Activated T-cell treated with anti-CD3 and anti-CD28 coated beads, Interleukin-2, amount 50 U/mL, for 48 hours (primary cell): Measurements from ENCODE around the gene SIK3.
"Not testable (repeated sequence)": the region's sequence is repeated elsewhere in the genome, so short reads cannot be mapped to it uniquely, and the experiment has no call there.

Experiments
- DNase-seq, 2 experiments: peaks; one replicate each; pipeline ENCODE4 v3.0.0-alpha.2; 2020

The SIK3 gene

DNA sequence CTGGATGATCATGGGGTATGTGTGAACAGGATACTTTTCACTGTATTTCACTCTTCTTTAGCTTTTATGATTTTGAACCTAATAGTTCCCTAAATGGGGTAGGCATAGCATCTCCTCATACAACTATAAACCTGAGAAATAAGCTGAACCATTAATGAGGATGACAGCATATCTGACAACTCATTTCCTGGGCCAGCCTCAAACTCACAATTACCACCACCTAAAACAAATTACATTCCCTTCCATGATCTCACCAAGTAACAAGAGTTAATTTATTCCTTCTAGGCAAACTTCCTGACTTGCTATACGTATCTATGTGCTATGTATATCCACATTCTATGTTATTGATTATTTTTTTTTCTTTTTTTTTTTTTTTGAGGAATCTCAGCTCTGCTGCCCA, 23.0 kb downstream of the SIK3 start:
- no peak for DNase-seq

DNA sequence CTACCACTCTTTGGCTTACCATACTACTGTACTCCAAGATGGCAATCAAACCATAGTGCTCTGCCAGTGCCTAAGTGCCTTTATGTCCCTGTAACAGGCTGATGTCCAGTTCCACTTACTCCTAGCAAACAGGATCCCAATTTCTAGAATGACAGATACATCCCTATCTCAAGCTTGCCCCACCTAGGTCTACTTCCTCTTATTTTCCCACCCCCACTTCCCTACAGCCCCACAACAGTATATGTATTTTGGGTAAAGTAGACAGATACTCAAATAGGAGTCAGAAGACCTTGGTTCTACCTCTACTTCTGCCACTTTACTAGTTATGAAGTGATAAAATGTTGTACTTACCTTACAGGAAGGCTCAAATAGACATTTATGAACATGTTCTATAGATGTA, 24.1 kb downstream of the SIK3 start:
- DNase-seq: no peak

DNA sequence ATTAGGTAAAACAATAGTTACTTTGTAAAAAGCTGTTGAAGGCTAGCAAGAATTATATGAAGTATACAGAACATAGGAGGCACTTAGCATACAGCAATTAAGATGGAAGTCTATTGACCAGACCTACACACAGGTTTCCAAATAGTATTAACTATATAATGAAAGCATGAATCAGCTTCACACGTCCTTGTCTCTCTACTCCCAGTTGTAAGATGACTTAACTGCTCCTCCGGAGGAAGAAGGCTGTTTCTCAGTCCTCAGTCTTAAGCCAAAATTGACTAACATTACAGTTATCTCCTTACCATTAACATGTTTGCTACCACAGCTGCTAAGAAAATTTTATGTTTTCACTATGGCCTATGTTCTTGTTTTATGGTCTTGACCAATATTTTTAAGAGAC, 24.7 kb downstream of the SIK3 start:
- DNase-seq: no peak

DNA sequence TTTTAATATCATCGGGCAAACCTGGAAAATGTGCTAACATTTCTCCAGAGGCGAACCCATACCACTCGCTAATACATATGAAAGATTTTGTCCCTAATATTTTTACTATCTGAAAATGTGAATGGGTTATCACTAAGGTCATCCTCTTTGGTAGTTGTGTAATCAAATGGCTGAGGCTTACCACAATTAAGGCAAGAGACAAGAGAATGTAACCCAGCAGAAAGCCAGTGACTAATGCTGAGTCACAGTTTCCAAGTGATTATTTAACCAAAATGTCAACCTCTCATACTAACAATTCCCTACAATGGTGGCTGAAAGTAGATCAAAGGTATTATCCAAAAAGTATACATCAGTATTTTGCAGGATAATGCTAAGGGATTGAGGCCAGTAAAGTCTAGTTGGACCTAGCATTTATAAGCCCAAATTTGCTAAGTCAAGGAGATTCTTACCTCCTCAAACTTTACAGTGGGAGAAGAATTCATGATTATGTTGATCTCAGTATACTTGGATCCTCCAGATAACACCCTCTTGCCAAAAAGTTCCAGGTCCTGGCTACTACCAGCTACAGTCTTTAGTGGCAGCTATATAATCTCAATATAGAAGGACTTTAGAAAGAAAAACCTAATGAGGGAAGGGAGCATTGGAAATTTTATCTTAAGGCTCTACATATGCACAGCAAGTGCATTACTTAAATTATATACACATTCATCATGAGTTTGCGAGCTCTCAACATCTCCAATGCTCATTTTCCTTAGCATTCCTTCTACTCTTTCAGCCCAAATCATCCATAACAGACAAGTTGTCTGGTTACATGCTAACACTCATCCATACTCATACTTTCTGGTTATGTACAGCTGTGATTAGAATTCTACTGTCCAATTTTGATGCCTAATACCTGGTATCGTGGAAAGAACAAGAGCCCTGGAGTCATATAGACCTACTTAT, 25.4 kb downstream of the SIK3 start:
- DNase-seq: no peak

DNA sequence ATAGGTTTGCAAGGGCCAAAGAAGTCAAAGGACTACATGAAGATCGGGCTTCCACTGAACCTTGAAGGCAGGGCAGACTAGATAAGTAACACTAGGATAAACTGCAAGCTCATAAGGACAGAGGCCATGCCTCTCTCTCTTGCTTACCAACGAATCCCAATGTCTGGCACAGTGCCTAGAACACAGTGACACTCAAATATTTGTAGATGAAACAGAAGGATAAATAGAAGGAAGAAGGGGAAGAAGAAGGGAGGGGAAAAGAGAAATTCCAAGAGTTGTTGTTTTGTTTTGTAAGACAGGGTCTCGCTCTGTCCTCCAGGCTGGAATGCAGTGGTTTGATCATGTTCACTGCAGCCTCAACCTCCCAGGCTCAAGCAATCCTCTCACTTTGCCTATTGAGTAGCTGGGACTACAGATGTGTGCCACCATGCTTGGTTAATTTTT, 26.9 kb downstream of the SIK3 start:
- no peak for DNase-seq

DNA sequence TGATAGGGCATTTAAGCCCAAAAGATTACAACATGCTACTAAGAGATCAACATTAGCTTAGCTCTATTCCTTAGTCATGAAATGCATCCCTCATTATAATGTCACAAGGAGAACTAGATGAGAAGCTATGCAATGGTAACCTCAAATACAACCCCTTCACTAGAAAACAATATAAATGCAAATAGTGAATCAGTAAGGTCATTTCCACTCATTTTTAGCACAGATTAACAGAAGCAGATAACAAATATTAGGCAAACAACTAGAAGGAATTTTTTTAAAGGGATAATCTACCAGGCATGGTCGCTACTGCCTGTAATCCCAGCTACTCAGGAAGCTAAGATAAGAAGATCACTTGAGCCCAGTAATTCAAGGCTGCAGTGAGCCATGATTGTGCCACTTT, 28.2 kb downstream of the SIK3 start:
- DNase-seq: no peak

DNA sequence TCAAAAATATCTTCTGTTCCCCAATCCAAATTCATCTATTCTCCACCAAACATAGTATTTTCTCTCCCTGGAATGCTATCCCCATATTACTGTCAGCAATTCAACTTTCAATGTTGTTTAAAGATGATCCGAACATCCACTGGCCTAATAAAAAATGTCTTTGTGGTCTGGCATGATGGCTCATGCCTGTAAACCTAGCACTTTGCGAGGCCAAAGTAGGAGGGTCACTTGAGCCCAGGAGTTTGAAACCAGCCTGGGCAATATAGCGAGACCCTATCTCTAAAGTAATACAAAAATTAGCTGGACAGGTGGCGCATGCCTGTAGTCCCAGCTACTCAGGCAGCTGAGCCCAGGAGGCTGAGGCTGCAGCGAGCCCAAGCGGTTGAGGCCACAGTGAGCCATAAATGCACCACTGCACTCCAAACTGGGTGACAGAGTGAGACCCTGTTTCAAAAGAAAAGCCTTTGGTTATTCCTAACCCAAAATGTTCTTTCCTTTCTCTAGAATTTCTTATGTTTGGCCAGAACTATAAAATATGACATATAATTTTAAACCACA, 29.8 kb downstream of the SIK3 start:
- DNase-seq: no peak

DNA sequence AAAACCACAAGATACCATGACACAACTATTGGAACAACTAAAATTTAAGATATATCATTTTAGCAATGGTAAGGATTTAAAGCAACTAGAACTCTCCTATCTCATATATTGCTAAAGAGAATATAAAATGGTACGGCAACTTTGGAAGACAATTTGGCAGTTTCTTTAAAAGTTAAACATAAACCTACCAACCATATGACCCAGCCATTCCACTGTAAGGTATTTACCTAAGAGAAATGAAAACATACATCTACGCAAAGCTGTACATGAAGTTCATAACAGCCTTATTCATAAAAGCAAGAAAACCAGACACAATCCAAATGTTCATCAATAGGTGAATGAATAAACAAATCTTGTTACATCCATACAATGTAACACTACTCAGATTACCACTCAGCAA, 31.3 kb downstream of the SIK3 start:
- no peak for DNase-seq

DNA sequence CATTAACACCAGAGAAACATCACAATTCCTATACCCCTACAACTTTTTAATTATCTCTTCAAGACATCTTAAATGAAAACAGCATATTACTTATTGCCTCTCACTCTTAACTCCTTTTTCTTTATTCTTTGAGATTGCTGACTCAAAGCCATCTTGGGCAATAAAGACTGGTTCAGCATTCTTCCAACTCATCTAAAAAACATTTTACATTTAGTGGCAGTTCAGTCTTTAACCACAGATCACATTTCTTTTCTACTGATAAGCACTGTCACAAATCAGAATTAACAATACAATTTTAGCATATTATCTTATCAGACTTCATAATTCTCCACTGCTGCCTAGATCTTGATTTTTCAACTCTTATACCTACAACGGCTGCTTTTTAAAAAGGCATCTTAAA, 34.0 kb downstream of the SIK3 start:
- DNase-seq: no peak

DNA sequence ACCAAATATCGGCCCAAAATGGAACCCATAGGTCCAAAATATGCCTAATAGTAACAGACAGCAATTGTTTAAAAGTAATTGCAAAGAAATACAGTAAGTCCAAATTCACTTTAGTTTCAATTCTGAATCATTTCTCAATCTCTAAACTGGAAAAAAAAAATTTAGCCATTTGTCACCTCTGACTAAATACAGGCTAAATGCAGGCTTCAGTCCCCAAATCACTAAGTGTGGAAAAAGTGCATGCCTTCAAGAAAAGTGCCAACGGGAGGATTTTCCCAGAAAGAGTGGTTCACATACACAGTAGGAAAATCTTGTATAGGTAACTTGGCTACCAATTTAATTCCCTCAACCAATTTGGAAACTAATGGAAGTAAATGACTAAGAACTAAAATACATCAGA, 35.7 kb downstream of the SIK3 start:
- DNase-seq: no peak

DNA sequence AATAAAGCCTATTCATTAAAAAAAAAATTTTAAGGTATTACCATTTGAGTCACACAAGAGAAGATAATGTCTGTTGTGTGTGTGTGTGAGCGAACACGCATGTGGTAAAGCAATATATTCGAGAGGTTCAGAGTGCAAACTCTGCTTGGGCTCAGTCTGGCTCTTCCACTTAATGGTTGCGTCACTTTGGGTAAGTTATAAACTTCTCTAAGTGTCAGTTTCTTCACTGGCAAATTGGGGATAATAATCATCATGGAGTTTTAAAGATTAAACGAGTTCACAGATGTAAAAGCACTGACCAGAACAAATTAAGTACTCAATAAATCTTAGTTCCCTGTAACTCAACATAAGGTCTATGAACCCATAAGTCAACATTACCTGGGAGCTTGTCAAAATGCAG, 37.0 kb downstream of the SIK3 start:
- DNase-seq: no peak

DNA sequence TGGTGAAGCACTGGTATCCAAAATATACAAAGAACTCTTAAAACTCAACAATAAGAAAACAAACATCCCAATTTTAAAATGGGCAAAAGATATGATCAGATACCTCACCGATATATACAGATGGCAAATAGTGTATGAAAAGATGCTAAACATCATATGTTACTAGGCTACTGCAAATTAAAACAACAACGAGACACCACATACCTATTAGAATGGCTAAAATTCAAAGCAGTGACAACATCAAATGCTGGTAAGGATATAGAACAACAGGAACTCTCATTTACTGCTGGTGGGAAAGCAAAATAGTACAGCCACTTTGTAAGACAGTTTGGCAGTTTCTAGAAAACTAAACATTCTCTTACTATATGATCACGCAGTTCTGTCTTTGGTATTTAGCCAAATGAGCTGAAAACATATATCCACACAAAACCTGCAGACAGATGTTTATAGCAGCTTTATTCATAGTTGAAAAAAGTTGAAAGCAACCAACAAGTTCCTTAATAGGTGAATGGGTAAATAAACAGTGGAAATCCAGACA, 38.5 kb downstream of the SIK3 start:
- DNase-seq: no peak

DNA sequence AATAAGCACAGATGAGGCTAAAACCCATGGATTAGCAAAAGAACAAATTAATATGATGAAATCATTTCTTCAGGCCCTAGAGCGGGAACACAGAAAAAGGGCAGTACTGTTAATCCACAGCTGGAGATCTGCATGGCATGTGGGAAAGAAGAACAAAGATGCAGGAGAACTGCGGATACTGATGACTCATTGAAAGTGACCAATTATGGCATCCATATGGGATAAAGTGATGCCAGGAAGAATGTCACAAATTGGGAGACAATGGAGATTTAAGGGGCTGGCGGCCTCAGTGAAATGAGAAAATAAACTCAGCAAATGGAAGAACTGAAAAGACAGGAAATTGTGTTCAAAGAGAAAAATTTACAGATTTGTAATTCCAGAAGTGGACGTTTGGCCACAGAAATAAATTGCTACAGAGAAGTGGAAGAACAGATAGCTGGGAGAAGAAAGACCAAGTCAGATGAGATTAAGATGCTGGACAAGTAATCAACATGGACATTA, 39.4 kb downstream of the SIK3 start:
- no peak for DNase-seq

DNA sequence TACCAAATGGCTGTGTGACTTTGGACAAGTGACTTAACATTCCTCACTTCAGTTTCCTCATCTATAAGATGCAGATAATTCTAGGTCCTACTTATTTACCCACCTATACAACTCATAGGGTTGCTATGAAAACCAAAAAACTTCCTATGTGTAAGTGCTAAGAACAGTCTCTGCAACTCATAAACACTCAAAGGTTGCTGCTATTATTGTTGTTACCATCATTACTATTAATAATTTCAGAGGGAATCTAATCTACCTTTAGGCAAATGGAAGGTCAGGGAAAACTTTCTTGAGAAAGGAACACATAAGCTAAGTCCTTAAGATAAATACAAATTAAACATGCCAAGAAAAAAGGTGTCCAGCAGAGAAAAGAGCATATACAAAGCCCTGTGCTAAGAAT, 40.5 kb downstream of the SIK3 start:
- DNase-seq: no peak

DNA sequence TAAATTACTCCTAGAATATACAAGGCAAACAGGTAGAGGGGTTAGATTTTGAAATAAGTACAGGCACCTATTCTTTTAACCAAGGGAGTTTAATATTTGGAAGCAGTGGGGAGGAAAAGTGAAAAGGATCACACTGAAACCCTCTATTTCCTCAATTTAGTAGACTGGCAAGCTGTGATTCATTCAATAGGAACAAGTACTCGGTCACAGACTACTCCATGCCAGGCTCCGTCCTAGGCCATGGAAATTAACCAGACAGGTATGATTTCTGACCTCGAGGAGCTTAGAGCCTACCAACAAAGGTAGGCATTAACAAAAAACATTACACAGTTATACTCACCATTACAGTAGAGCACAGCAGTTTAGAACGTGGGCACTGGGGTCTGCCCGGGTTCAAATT, 40.9 kb downstream of the SIK3 start:
- no peak for DNase-seq

DNA sequence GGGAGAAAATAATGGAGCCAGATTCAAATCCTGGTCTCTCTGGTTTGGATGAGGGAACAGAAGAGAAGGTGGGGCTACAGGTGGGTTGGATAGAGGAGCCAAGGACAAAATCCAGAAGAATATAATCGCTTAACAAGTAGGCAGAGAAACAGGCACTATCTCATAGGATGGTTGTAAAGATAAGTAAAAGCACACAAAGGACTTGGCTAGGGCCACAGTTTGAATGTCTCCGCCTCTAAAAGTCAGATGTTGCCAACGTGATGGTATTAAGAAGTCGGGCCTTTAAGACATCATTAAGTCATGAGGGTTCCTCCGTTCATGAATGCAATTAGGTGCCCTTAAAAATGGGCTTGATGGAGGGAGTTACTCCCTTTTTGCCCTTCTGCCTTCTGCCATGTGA, 42.8 kb downstream of the SIK3 start:
- DNase-seq: no peak

DNA sequence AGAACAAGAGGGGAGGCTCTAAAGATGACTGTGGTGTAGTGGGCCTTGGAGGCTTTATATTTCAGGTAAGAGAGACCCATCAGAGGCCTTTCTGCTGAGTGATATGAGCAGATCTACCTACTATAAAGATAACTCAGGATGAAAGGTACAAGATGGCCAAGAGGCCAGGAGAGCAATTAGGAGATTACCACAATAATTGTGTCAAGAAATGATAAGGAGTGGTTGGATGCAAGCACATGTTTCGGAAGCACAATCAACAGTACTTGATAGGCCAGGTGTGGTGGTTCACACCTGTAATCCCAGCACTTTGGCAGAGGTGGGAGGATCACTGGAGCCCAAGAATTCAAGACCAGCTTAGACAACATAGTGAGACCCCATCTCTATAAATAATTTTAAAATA, 43.8 kb downstream of the SIK3 start:
- DNase-seq: no peak

DNA sequence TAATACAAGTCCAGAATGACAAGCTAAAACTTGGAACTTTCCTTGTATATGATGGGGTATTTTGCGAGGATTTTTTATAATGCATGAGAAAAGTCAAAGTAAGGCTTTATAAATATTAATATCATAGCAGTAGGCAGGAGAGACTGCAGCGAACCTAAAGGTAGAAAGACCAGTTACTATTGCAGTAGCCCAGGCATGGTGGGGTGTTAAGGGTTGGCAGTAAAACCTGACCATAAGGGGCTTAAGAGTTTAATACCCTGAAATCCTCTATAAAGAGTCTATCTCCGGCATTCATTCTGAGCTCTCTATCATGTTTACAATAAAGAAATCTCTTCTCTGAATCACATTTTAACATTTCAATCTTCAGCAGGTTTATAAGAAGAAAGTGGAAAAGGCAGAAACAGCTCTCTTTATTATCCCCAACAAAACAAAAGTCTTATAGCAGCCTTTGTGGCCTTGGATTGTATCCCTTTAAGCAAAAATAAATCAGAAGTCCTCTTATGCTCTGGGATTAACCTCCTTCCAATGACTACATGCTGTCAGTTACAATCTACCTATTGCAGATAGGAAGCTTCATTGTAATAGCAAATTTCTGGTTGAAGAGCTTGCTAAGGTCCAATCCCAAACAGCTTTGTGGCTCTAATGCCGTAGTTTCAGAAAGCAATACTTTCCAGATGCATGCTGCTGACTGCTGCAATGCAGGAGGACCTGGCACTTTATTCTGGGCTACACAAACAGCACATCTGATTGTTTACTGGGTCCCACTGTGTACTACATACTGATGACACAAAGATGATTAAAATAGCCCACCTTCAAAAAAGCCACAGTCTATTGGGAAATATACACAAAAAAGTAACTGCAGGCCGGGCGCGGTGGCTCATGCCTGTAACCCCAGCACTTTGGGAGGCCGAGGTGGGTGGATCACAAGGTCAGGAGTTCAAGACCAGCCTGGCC, 45.8 kb downstream of the SIK3 start:
- DNase-seq: no peak

DNA sequence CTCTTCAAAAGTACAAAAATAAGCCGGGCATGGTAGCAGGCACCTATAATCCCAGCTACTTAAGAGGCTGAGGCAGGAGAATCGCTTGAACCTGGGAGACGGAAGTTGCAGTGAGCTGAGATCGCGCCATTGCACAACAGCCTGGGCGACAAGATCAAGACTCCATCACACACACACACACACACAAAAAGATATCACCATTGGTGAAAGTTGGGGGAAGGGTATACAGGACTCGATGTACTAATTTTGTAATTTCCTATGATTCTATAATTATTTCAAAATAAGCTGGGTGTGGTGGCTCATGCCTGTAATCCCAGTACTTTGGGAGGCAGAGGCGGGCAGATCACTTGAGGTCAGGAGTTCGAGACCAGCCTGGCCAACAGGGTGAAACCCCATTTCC, 48.1 kb downstream of the SIK3 start:
- not testable (repeated sequence) for DNase-seq

DNA sequence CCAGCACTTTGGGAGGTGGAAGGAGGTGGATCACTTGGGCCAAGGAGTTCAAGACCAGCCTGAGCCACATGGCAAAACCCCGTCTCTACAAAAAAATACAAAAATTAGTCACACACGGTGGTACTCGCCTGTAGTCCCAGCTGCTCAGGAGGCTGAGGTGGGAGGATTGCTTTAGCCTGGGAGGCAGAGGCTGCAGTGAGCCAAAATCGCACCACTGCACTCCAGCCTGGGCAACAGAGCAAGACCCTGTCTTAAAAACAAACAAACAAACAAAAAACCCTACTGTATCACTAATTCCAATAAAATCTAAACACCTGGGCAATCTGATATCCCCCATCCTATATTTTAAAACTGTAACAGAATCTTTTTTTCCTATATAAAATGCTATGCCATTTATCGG, 51.6 kb downstream of the SIK3 start:
- DNase-seq: not testable (repeated sequence)

DNA sequence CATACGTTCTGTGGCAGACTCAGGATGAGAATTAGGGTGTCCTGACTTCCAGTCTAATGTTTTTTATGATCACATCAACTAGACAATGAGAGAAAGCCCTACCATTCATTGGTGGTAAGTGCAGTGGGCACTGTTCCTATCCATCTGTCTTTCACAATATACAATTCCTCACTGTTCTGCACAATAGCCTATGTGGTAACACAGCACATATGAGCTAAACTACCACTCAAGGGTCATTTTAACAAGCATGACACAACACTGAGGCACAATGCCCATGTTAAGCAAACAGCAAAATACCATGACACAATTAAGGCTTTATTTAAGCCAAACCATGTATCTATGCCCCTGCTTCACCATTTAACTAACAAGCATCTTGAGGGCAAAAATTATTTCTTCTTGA, 52.3 kb downstream of the SIK3 start:
- DNase-seq: no peak

DNA sequence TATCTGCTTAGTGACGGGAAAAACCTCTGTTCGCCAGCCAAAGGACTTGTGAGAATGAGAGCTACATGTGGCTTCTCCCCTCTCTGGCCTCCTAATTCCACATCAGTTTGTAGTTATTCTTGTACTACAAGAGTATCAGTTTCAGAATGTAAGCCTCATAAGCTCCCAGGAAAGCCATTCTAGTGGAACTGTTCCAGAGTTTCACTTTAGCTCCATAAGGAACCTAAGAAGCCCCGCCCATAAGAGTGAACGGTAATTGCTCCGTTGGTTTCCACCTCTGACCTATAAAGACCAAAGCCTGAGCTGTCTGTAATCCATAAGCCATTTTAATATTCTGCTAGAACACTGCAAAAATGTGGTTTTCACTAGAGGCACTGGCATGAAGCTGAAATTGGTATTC, 53.0 kb downstream of the SIK3 start:
- DNase-seq: no peak
